Suprapubic skin (tissue), 4 donors: Measurements from ENCODE around the gene NKPD1. TPM values are rescaled to one million over a fixed set of nuclear protein-coding genes. Genes with fewer than 3 reads are reported as not detected.
A peak's percentile ranks its signal among the peaks of the same experiment; 100 is the strongest.

Source experiments
- DNase-seq, 2 donors: peaks; one replicate each; pipeline ENCODE4 v3.0.0-alpha.2; 2019; ENCODE audit warnings: low spot score in 2 of 2
- H3K27ac ChIP-seq: fragments of 200-600 bp; sonication (generic); one replicate; pipeline ENCODE4 v1.5.1; 2019
- H3K27me3 ChIP-seq: fragments of 200-600 bp; sonication (generic); one replicate; pipeline ENCODE4 v1.5.1; 2019
- H3K36me3 ChIP-seq: fragments of 200-600 bp; sonication (generic); one replicate; pipeline ENCODE4 v1.5.1; 2019
- H3K4me1 ChIP-seq: fragments of 200-600 bp; sonication (generic); one replicate; pipeline ENCODE4 v1.5.1; 2019
- H3K4me3 ChIP-seq: fragments of 200-600 bp; sonication (generic); one replicate; pipeline ENCODE4 v1.5.1; 2019; ENCODE audit warnings: mild to moderate bottlenecking
- H3K9me3 ChIP-seq: fragments of 200-600 bp; sonication (generic); one replicate; pipeline ENCODE4 v1.5.1; 2019
- CTCF ChIP-seq, 2 donors: fragments of 200-600 bp in 1 of 2; fragments of 450-650 bp in 1 of 2; sonication (generic) in 1 of 2; IDR thresholded peaks; one replicate each; pipeline ENCODE4 v1.5.1; 2016 to 2019; ENCODE audit warnings: antibody characterized with exemption in 2 of 2, mild to moderate bottlenecking in 1 of 2, moderate library complexity in 1 of 2
- EP300 ChIP-seq: sonication (generic); formaldehyde crosslinking; IDR thresholded peaks from one replicate; pipeline ENCODE4 v1.6.1; 2017; ENCODE audit warnings: antibody characterized with exemption
- POLR2A ChIP-seq, 2 donors: fragments of 450-650 bp; IDR thresholded peaks; one replicate each; pipeline ENCODE4 v1.6.1; 2017; ENCODE audit warnings: antibody characterized with exemption in 2 of 2, mild to moderate bottlenecking in 2 of 2, moderate library complexity in 2 of 2
- POLR2AphosphoS5 ChIP-seq, 3 donors: sonication (generic); formaldehyde crosslinking; IDR thresholded peaks; one replicate each; pipeline ENCODE4 v1.6.1; 2017; ENCODE audit warnings: antibody characterized with exemption in 3 of 3
- WGBS: methylation state at CpG from one replicate; pipeline ENCODE4 v1.1.5; 2018; 5-methylcytosine and 5-hydroxymethylcytosine counted together
- total RNA-seq, 4 donors: library from RNA; depleted of rRNA; stranded (reverse); fragments of >200 nt; gene quantifications; one replicate each; pipeline ENCODE4 v1.1.0, GENCODE V29; 2016

The NKPD1 gene
- total RNA-seq, 4 donors from 2014 or later, result 22.4 to 60.4 (median 51.1) TPM

GRCh38 chr19:45200568-45200967 lies 39.8 kb upstream of the NKPD1 start:
- Histone ChIP-seq H3K27me3 (no peaks in the 10 kb centered on the region), H3K36me3 (no peaks in the 10 kb centered on the region), H3K27ac (no peak overlapping the region), H3K4me1 (peaks cover 8% of the 10 kb centered on the region), H3K9me3 (no peaks in the 10 kb centered on the region), H3K4me3 (no peak overlapping the region)
- TF ChIP-seq POLR2A (IDR thresholded peaks at IDR 0.05) (no peak), EP300 (no peak), CTCF (IDR thresholded peaks at IDR 0.05) (no peak), POLR2AphosphoS5 (IDR thresholded peaks at IDR 0.05) (no peak)
- DNase-seq, result no peak
- 51% methylated on average over 4 of the region's 4 CpGs for WGBS

- H3K4me1 ChIP-seq, result peaks cover 3% of the 10 kb centered on the region
- no peak for DNase-seq
- H3K9me3 ChIP-seq, result no peaks in the 10 kb centered on the region
- WGBS, result 78% methylated on average over 6 of the region's 6 CpGs
- no peaks in the 10 kb centered on the region for H3K36me3 ChIP-seq
- TF ChIP-seq POLR2A (IDR thresholded peaks at IDR 0.05) (no peak), EP300 (no peak), POLR2AphosphoS5 (IDR thresholded peaks at IDR 0.05) (no peak), CTCF (IDR thresholded peaks at IDR 0.05) (no peak)
- H3K27me3 ChIP-seq, result no peaks in the 10 kb centered on the region
- H3K4me3 ChIP-seq, result no peak overlapping the region
- no peak overlapping the region for H3K27ac ChIP-seq
Measured at GRCh38 chr19:45195764-45196163, 35.0 kb upstream of the NKPD1 start.

GRCh38 chr19:45191375-45191774 lies 30.6 kb upstream of the NKPD1 start:
- H3K27me3 ChIP-seq, result no peaks in the 10 kb centered on the region
- WGBS, result 54% methylated on average over 4 of the region's 4 CpGs
- H3K4me3 ChIP-seq, result no peak overlapping the region
- H3K27ac ChIP-seq, result no peak overlapping the region
- H3K4me1 ChIP-seq, result peaks cover 3% of the 10 kb centered on the region
- TF ChIP-seq POLR2AphosphoS5 (IDR thresholded peaks at IDR 0.05), result no peak
- no peak for TF ChIP-seq POLR2A (IDR thresholded peaks at IDR 0.05)
- no peak for TF ChIP-seq CTCF (IDR thresholded peaks at IDR 0.05)
- TF ChIP-seq EP300, result no peak
- H3K36me3 ChIP-seq, result no peaks in the 10 kb centered on the region
- H3K9me3 ChIP-seq, result no peaks in the 10 kb centered on the region
- no peak for DNase-seq

DNA sequence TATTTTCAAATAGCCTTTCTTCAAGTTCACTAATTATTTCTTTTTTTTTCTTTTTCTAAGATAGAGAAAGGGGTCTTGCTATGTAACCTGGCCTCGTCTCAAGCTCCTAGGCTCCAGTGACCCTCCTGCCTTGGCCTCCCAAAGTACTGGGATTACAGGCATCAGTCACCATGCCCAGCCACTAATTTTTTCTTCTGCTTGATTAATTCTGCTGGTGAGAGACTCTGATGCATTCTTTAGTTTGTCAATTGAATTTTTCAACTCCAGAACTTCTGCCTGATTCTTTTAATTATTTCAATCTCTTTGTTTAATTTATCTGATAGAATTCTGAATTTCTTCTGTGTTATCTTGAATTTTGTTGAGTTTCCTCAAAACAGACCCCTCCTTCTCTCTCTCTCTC lies 29.2 kb upstream of the NKPD1 start:
- Histone ChIP-seq H3K27ac (no peak overlapping the region), H3K4me3 (no peak overlapping the region), H3K9me3 (no peaks in the 10 kb centered on the region), H3K36me3 (no peaks in the 10 kb centered on the region), H3K27me3 (no peaks in the 10 kb centered on the region), H3K4me1 (peaks cover 3% of the 10 kb centered on the region)
- 97% methylated on average over 1 of the region's 1 CpG for WGBS
- TF ChIP-seq POLR2AphosphoS5 (IDR thresholded peaks at IDR 0.05) (no peak), POLR2A (IDR thresholded peaks at IDR 0.05) (no peak), EP300 (no peak), CTCF (IDR thresholded peaks at IDR 0.05) (no peak)
- DNase-seq, result no peak

DNA sequence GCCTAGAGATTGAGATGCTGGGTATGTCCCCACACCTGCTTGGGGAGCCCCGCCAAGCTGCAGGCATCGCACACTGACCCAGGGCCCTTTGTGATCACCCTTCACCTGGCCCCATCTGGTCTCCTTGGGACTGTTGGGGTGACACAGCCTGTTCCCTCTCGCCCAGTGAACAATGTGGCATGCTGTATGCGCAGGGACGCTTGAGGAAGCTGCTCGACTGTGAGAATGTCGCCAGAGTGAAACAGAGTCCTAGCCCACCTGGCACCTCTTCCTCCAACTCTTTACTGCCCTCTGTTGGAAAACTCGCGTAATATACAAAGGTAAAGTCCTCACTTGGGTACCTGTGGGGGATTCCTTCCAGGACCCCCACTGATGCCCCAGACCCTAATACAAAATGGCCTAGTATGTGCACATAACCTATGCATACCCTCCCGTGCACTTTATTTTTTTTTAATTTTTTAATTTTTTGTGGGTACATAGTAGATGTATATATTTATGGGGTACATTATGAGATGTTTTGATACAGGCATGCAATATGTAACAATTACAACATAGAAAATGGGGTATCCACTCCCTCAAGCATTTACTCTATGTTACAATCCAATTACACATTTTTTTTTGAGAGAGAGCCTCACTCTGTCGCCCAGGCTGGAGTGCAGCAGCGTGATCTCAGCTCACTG lies 26.8 kb upstream of the NKPD1 start:
- Histone ChIP-seq H3K9me3 (no peaks in the 10 kb centered on the region), H3K36me3 (no peaks in the 10 kb centered on the region), H3K27ac (no peak overlapping the region), H3K4me1 (peaks cover 5% of the 10 kb centered on the region), H3K27me3 (no peaks in the 10 kb centered on the region), H3K4me3 (no peak overlapping the region)
- no peak for DNase-seq
- no peak for TF ChIP-seq EP300
- peak in 1 of 2 donors; percentile 32 for TF ChIP-seq CTCF (IDR thresholded peaks at IDR 0.05)
- WGBS, result 55% methylated on average over 12 of the region's 12 CpGs
